Activated naive CD8-positive, alpha-beta T cell (primary cell): ENCODE results near the gene ZNF587B.
"Not testable (repeated sequence)": the region's sequence is repeated elsewhere in the genome, so short reads cannot be mapped to it uniquely, and the experiment has no call there.

ENCODE experiments used
- H3K27ac Mint-ChIP-seq: one replicate; pipeline ENCODE4 v1.8.0; 2021; ENCODE audit warnings: mixed read lengths
- H3K27me3 Mint-ChIP-seq: one replicate; pipeline ENCODE4 v1.8.0; 2021; ENCODE audit warnings: mixed read lengths
- H3K36me3 Mint-ChIP-seq: one replicate; pipeline ENCODE4 v1.8.0; 2021; ENCODE audit warnings: mixed read lengths
- H3K4me1 Mint-ChIP-seq: one replicate; pipeline ENCODE4 v1.8.0; 2021; ENCODE audit warnings: low read depth, mixed read lengths
- H3K4me3 Mint-ChIP-seq: one replicate; pipeline ENCODE4 v1.8.0; 2021; ENCODE audit warnings: mild to moderate bottlenecking, mixed read lengths
- H3K9me3 Mint-ChIP-seq: one replicate; pipeline ENCODE4 v1.8.0; 2021; ENCODE audit warnings: low read depth, mixed read lengths

Gene ZNF587B

DNA sequence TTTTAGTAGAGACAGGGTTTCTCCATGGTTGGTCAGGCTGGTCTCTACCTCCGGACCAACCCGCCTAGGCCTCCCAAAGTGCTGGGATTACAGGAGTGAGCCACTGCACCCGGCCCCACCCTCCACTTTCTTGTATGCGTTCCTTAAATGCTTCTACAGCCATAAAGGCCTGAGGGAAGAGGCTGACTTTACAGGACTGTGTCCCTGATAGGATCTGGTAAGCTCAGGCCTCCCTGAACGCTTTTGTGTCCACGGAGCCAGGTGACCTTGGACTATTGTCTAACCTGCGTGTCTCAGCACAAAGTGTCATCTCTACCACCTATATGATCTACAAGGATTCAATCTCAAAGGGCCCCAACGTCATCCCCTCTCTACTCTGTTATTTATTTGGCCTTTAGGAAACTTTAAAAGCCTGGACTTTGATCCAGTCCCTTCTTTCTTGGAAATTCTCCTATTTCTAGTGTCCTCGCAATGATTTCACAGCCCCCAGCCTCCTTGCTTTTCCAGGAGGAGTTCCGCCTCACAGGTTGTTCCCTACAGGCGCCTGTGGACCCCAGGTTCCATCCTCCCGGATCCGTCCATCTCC lies 16.1 kb upstream of the ZNF587B start:
- peaks cover 2% of the 10 kb centered on the region for H3K36me3 Mint-ChIP-seq
- no peaks in the 10 kb centered on the region for H3K27me3 Mint-ChIP-seq
- H3K4me1 Mint-ChIP-seq: peaks cover 55% of the 10 kb centered on the region
- no peaks in the 10 kb centered on the region for H3K9me3 Mint-ChIP-seq
- peak overlapping the region; percentile 92 for H3K27ac Mint-ChIP-seq
- H3K4me3 Mint-ChIP-seq: peak overlapping the region; percentile 94

DNA sequence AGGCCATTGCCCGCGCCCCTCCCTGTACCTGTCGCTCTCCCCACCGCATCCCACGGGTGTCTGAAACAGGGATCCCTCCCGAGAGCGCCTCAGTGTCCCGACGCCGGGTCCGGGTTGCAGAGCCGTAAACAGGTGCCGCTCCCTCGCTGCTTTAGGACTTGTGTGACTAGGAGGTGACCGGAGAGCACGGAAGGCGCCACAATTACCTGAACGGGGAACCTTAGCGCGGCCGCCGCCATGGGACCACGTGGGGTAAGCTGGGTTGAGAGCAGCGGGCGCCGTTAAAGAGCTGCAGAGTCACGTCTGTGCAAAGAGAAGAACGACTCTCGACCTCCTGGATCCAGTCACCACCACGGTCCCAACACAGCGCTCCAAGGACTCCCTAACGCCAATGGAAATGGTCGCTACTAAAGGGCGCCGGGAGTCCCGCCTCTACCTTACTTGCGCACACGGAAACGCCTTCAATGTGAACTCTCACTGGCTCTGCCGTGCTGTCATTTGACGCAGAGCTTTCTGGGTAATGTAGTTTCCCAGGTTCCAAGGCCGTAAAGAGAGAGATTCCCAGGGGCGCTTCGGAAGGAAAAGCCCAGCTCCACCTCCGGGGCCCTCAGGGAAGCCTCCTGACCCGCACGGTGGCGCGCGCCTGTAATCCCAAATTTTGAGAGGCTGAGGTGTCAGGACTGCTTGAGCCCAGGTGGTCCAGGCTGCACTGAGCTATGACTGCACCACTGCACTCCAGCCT lies 15.4 kb upstream of the ZNF587B start, which contains the start of gene ZNF552:
Gene ZNF552 (minus strand): TSS at position 409 of the 742 bp plus-strand sequence. CDS start 170 bp downstream, at position 239.
- no peaks in the 10 kb centered on the region for H3K36me3 Mint-ChIP-seq
- H3K4me3 Mint-ChIP-seq: peak within 1 kb of the TSS; percentile 94
- no peaks in the 10 kb centered on the region for H3K9me3 Mint-ChIP-seq
- peak within 1 kb of the TSS; percentile 92 for H3K27ac Mint-ChIP-seq
- H3K27me3 Mint-ChIP-seq: no peaks in the 10 kb centered on the region
- peaks cover 55% of the 10 kb centered on the region for H3K4me1 Mint-ChIP-seq

DNA sequence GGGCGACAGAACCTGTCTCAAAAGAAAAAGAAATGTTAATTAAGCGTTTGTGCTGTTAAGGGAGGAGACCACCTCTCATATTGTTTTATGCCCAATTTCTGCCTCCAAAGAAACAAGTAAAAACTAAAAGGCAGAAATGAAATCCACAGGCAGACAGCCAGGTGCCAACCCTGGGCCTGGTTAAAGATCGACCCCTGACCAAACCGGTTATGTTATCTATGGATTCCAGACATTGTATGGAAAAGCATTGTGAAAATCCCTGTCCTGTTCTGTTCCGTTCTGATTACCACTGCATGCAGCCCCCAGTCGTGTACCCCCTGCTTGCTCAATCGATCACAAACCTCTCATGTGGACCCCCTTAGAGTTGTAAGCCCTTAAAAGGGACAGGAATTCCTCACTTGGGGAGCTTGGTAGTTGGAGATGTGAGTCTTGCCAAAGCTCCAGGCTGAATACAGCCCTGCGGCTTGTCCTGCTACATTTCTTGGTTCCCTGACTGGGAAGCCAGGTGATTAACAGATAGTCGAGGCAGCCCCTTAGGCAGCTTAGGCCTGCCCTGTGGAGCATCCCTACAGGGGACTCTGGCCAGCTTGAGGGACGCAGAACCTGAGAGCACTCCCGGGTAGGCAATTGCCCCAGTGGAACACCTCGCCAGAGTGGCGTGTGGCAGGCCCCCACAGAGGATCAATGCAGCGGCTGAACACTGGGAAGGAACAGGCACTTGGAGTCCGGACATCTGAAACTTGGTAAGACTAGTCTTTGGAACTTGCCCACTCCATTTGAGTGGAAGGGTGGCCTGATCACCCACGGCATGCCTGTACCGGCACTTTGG lies 14.6 kb upstream of the ZNF587B start:
- Mint-ChIP-seq H3K27me3 (no peaks in the 10 kb centered on the region), H3K4me1 (peaks cover 58% of the 10 kb centered on the region), H3K36me3 (no peaks in the 10 kb centered on the region), H3K4me3 (peak overlapping the region; percentile 94), H3K27ac (peak overlapping the region; percentile 92), H3K9me3 (no peaks in the 10 kb centered on the region)

DNA sequence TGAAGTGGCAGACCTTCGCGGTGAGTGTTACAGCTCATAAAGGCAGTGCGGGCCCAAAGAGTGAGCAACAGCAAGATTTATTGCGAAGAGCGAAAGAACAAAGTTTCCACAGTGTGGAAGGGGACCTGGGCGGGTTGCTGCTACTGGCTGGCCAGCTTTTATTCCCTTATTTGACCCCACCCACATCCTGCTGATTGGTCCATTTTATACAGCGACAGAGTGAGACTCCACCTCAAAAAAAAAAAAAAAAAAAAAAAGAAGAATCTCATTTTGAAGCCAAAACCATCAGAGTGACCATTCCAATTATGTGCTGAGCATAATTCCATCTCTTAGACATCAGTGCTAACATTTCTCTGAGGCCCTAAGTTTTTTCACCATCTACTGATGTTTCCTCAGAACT lies 13.4 kb upstream of the ZNF587B start:
- H3K27me3 Mint-ChIP-seq: no peaks in the 10 kb centered on the region
- H3K9me3 Mint-ChIP-seq: no peaks in the 10 kb centered on the region
- no peak overlapping the region for H3K27ac Mint-ChIP-seq
- H3K4me3 Mint-ChIP-seq: no peak overlapping the region
- H3K4me1 Mint-ChIP-seq: peaks cover 63% of the 10 kb centered on the region
- H3K36me3 Mint-ChIP-seq: peaks cover 4% of the 10 kb centered on the region

DNA sequence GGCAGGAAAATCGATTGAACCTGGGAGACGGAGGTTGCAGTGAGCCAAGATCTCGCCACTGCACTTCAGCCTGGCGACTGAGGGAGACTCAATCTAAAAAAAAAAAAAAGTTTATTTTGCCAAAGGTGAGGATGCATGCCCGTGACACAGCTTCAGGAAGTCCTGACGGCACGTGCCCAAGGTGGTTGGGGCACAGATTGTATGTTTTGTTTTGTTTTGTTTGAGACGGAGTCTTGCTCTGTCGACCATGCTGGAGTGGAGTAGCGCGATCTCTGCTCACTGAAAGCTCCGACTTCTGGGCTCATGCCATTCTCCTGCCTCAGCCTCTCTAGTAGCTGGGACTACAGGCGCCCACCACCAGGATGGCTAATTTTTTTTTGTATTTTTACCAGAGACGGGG lies 12.1 kb upstream of the ZNF587B start:
- H3K9me3 Mint-ChIP-seq: no peaks in the 10 kb centered on the region
- H3K36me3 Mint-ChIP-seq: peaks cover 13% of the 10 kb centered on the region
- H3K27ac Mint-ChIP-seq: no peak overlapping the region
- peaks cover 62% of the 10 kb centered on the region for H3K4me1 Mint-ChIP-seq
- no peak overlapping the region for H3K4me3 Mint-ChIP-seq
- no peaks in the 10 kb centered on the region for H3K27me3 Mint-ChIP-seq

DNA sequence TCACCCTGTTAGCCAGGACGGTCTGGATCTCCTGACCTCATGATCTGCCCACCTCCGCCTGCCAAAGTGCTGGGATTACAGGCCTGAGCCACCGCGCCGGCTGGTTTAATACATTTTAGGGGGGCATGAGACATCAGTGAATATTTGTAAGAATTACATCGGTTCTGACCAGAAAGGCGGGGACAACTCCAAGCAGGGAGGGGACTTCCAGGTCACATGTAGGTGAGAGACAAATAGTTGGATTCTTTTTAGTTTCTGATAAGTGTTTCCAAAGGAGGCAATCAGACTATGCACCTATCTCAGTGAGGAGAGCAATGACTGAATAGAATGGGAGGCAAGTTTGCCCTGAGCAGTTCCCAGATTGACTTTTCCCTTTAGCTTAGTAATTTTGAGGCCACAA lies 11.7 kb upstream of the ZNF587B start:
- Mint-ChIP-seq H3K9me3 (no peaks in the 10 kb centered on the region), H3K27ac (no peak overlapping the region), H3K27me3 (no peaks in the 10 kb centered on the region), H3K36me3 (peaks cover 13% of the 10 kb centered on the region), H3K4me1 (peaks cover 62% of the 10 kb centered on the region), H3K4me3 (peak overlapping the region; percentile 99)

DNA sequence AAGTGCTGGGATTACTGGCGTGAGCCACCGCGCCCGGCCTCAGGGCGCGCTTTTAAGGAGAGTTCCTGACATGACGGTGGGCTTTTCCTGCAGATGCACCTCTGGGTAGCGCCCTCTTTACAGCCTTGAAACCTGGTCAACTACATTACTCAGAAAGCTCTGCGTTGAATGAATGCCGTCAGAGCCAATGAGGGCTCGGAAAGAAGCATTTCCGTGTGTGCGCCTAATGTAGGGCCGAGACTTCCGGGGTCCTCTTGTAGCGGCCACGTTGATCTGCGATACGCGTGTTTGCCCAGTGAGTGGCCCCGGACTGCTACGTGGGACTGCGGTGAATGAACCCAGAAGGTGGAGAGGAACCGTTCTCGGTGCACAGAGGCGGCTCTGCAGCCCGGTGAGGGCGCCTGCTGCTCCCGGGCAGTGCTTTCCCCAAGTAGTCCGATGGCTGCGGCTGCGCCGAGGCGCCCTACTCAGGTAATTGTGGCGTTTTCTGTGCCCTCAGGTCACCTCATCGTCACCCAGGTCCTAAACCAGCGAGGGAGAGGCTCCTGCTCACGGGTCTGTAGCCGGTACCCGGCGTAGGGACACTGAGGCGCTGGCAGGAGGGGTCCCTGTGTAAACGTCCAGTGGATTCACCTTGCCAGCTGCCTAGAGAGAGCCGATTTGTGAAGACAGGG lies 10.5 kb upstream of the ZNF587B start:
- Mint-ChIP-seq H3K36me3 (peaks cover 18% of the 10 kb centered on the region), H3K27me3 (no peaks in the 10 kb centered on the region), H3K4me3 (peak overlapping the region; percentile 99), H3K9me3 (no peaks in the 10 kb centered on the region), H3K4me1 (peaks cover 66% of the 10 kb centered on the region), H3K27ac (peak overlapping the region; percentile 98)

DNA sequence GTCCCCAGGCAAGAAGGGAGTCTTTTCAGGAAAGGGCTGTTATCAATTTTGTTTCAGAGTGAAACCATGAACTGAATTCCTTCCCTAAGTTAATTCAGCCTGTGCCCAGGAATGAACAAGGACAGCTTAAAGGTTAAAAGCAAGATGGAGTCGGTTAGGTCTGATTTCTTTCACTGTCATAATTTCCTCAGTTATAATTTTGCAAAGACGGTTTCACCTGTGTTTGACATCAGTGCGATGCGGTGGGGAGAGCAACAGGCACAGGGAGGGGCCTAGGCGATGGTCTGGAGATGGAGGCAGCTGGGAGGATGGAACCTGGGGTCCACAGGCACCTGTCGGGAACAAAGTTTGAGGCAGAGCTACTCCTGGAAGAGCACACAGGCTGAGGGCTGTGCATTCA lies 9.5 kb upstream of the ZNF587B start:
- Mint-ChIP-seq H3K4me3 (peak overlapping the region; percentile 99), H3K27me3 (no peaks in the 10 kb centered on the region), H3K36me3 (peaks cover 19% of the 10 kb centered on the region), H3K9me3 (no peaks in the 10 kb centered on the region), H3K4me1 (peaks cover 58% of the 10 kb centered on the region), H3K27ac (peak overlapping the region; percentile 98)

DNA sequence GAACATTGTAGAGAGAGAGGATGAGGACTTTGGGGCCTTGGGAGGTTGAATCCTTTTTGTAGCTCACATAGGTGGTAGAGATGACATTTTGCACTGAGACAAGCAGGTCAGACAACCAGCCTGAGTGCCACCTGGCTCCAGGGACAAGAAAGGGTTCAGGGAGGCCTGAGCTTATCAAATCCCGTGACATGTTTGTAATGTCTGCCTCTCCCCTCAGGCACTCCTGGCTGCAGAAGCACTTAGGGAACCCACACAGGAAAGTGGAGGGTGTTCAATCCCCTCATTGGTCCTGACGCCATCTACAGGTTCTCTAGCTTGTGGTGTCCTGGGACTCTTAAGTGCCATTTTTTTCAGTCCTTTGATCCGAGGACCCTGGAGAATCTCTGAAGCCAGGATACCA lies 9.0 kb upstream of the ZNF587B start:
- Mint-ChIP-seq H3K27ac (peak overlapping the region; percentile 98), H3K4me1 (peaks cover 59% of the 10 kb centered on the region), H3K36me3 (peaks cover 19% of the 10 kb centered on the region), H3K4me3 (peak overlapping the region; percentile 99)
- H3K9me3 Mint-ChIP-seq, H3K27me3 Mint-ChIP-seq: not testable (repeated sequence)

DNA sequence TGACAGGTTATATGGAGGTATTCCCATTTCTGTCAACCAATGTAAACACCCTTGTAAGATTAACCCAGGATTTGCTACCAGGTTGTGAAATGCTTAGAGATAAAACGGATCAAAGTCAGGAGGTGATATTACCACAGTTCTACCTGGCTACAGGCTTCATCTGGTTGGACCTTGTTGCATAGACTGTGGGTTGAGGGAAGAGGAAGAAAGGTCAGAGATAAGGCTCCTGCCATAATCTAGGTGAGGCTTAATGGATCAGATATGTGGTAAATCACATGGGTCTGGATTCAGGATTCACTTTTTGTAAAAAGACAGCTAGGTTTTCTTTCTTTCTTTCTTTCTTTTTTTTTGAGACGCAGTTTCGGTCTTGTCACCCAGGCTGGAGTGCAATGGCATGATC lies 8.6 kb upstream of the ZNF587B start:
- H3K4me3 Mint-ChIP-seq: peak overlapping the region; percentile 99
- H3K36me3 Mint-ChIP-seq: peaks cover 19% of the 10 kb centered on the region
- not testable (repeated sequence) for H3K27me3 Mint-ChIP-seq, H3K27ac Mint-ChIP-seq, H3K9me3 Mint-ChIP-seq
- peaks cover 58% of the 10 kb centered on the region for H3K4me1 Mint-ChIP-seq

DNA sequence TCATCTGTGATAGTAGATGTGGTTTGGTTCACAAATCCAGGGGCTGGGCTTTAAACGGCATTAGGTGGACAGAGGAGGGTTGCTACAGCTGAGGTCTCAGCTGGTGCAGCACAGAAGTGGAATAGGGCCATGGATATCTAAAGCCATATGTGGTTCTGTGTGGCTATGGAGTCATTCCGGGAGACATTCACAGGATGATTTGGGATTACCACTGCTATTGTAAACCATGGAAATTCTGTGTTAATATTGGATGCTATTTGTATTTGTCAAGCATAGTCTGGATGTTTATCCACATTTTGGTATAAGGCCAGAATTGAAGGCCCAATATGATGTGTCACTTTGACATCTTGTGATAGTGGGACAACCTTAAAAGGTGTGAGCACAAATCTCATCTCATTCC lies 6.9 kb upstream of the ZNF587B start:
- H3K27me3 Mint-ChIP-seq, H3K9me3 Mint-ChIP-seq: not testable (repeated sequence)
- Mint-ChIP-seq H3K4me3 (peak overlapping the region; percentile 99), H3K4me1 (peaks cover 62% of the 10 kb centered on the region), H3K27ac (peak overlapping the region; percentile 70), H3K36me3 (peaks cover 21% of the 10 kb centered on the region)

DNA sequence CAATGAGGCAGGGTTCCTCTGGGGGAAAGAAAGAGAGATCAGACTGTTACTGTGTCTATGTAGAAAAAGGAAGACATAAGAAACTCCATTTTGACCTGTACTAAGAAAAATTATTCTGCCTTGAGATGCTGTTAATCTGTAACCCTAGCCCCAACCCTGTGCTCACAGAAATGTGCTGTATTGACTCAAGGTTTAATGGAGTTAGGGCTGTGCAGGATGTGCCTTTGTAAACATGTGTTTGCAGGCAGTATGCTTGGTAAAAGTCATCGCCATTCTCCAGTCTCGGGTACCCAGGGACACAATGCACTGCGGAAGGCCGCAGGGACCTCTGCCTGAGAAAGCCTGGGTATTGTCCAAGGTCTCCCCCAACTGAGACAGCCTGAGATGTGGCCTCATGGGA lies 6.5 kb upstream of the ZNF587B start:
- H3K9me3 Mint-ChIP-seq, H3K27me3 Mint-ChIP-seq, H3K27ac Mint-ChIP-seq: not testable (repeated sequence)
- H3K4me3 Mint-ChIP-seq: peak overlapping the region; percentile 99
- peaks cover 59% of the 10 kb centered on the region for H3K4me1 Mint-ChIP-seq
- peaks cover 21% of the 10 kb centered on the region for H3K36me3 Mint-ChIP-seq

DNA sequence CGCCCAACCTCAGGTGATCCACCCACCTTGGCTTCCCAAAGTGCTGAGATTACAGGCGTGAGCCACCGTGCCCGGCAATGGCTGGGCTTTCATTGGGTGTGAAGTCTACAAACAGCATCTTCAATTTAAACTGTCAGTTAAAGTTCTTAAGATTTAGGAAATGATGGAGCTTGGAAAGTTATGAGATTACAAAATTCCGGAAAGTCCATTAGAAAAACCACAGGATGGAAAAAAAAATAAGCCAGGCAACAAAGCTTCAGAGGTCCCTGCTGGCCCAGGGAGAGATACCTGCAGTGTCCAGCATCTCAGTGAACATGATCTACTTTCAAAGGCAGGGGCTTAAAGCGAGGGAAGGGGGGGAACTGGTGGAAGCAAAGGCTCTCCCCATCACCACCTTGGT lies 4.6 kb upstream of the ZNF587B start:
- Mint-ChIP-seq H3K36me3 (peaks cover 21% of the 10 kb centered on the region), H3K4me1 (peaks cover 56% of the 10 kb centered on the region), H3K27ac (no peak overlapping the region), H3K27me3 (no peaks in the 10 kb centered on the region), H3K4me3 (no peak overlapping the region), H3K9me3 (no peaks in the 10 kb centered on the region)

DNA sequence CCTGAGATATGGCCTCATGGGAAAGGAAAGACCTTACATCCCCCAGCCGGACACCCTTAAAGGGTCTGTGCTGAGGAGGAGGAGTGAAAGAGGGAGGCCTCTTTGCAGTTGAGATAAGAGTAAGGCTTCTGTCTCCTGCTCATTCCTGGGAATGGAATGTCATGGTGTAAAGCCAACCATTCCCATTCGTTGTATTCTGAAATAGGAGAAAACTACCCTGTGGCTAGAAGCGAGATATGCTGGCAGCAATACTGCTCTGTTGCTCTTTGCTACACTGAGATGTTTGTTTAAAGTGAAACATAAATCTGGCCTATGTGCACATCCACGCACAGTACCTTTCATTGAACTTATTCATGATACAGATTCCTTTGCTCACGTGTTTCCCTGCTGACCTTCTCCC lies 783 bp upstream of the ZNF587B start:
- Mint-ChIP-seq H3K9me3 (no peaks in the 10 kb centered on the region), H3K4me3 (no peak overlapping the region), H3K27me3 (no peaks in the 10 kb centered on the region), H3K27ac (no peak overlapping the region), H3K36me3 (peaks cover 5% of the 10 kb centered on the region), H3K4me1 (peaks cover 29% of the 10 kb centered on the region)

DNA sequence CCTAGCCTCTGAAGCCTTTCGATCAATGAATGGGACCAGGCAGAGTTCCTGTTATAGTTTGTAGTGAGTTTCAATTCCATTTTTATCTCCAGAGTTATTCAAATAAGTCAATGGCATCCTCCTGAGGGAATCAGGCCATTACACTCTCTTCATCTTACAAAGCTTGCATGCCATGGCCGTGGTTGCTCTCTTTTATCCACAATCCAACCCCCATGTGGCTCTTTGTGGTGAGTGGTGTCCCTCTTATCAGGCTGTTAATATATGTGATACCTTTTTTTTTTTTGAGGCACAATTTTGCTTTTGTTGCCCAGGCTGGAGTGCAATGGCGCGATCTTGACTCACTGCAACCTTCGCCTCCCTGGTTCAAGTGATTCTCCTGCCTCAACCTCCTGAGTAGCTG lies 6.9 kb downstream of the ZNF587B start:
- not testable (repeated sequence) for H3K9me3 Mint-ChIP-seq, H3K27ac Mint-ChIP-seq, H3K27me3 Mint-ChIP-seq, H3K36me3 Mint-ChIP-seq, H3K4me3 Mint-ChIP-seq
- peaks cover 19% of the 10 kb centered on the region for H3K4me1 Mint-ChIP-seq
